GM12872 (cell line): ENCODE data around the gene SLC34A3.

Experiments used
- TF ChIP-seq, protein P1 (sequence below): IDR thresholded peaks from 3 replicates; pipeline ENCODE4 v1.5.1; 2011; ENCODE audit warnings: low read depth, mild to moderate bottlenecking, low read length, moderate library complexity; ENCODE audit not compliant: insufficient read depth

The SLC34A3 gene

DNA sequence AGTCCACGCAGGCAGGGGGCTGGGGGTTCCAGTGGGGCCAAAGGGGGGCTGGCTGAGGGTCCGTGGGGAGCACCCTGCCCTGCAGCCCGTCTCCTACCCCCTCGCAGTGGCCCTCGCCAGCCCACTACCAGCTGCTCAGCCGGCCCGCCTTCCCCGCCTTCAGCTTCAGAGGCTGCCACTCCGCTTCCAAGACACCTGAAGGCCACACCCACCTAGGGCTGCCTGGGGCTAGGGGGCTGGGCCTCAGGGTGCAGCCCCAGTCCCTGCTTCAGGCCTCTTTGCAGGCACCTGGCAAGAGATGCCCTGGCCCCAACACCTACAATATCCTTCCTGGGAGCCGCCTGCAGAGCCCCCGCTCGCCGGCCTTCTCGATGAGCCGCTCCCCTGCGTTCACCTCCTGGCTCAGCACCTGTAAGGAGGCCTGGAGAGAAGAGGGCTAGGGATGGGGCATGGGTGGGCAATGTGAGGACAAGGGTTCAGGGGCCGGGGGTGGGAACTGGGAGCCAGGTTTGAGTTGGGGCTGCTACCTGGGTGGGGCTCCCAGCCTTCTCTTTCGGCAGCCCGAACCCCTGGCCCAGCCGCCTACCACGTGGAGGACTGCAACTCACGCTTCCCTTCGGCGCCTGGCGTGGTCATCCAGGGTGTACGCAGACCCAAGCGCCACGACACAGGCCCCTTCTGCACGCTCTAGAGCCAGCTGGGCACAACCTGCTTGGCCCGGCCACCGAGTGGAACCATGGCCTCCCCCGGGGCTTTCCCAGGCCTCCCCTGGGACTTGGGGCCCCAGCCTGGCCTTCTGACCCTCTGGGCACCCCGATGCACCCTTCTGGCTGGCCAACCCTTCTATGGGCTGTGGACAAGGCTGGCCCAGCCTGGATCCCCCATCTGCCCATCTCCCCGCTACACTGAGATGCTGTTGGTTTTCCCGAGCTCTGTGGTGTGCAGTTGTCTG, 22.1 kb downstream of the SLC34A3 start:
- TF ChIP-seq, protein P1, sequence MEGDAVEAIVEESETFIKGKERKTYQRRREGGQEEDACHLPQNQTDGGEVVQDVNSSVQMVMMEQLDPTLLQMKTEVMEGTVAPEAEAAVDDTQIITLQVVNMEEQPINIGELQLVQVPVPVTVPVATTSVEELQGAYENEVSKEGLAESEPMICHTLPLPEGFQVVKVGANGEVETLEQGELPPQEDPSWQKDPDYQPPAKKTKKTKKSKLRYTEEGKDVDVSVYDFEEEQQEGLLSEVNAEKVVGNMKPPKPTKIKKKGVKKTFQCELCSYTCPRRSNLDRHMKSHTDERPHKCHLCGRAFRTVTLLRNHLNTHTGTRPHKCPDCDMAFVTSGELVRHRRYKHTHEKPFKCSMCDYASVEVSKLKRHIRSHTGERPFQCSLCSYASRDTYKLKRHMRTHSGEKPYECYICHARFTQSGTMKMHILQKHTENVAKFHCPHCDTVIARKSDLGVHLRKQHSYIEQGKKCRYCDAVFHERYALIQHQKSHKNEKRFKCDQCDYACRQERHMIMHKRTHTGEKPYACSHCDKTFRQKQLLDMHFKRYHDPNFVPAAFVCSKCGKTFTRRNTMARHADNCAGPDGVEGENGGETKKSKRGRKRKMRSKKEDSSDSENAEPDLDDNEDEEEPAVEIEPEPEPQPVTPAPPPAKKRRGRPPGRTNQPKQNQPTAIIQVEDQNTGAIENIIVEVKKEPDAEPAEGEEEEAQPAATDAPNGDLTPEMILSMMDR: no peak

DNA sequence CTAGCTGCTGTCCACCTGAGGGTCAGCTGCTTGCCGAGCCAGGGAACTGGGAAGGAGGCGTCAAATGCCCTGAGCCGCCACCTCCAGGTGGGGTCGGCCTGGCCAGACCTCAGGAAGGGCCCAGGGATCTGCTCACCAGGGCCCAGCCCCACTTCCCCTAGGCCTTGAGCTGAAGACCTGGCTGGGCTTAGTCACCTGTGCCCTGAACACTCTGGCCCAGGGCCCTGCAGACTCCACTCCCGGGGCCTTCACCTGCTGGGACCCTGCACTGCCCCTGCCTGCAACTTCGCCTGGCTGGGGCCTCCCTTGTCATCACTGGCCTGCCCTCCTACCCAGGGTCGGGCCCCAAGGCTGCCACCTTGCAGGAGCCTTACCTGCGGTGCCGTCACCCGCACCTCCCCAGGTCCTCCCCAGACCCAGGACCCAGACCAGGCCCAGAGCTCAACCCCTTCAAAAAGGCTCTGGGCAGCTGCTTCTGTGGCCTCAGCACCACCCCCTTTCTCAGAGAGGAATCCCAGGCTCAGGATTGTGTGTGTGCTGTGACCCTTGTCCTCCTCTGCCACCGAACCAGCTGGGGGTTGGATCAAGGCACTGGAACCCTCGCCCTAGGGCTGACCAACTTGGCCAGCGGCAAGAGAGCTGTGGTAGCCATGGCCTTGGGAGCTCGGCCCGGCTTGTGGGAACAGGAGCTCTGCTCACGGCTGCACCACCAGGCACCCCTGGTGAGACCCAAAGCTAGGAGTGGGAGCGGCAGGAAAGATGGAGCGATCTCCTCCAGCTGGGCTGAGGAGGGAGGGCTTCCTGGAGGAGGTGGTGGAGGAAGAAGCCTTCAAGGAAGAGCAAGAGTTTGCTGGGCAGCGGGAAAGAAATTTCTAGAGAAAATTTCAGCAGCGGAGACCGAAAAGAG, 23.3 kb downstream of the SLC34A3 start:
- TF ChIP-seq, protein P1: no peak

DNA sequence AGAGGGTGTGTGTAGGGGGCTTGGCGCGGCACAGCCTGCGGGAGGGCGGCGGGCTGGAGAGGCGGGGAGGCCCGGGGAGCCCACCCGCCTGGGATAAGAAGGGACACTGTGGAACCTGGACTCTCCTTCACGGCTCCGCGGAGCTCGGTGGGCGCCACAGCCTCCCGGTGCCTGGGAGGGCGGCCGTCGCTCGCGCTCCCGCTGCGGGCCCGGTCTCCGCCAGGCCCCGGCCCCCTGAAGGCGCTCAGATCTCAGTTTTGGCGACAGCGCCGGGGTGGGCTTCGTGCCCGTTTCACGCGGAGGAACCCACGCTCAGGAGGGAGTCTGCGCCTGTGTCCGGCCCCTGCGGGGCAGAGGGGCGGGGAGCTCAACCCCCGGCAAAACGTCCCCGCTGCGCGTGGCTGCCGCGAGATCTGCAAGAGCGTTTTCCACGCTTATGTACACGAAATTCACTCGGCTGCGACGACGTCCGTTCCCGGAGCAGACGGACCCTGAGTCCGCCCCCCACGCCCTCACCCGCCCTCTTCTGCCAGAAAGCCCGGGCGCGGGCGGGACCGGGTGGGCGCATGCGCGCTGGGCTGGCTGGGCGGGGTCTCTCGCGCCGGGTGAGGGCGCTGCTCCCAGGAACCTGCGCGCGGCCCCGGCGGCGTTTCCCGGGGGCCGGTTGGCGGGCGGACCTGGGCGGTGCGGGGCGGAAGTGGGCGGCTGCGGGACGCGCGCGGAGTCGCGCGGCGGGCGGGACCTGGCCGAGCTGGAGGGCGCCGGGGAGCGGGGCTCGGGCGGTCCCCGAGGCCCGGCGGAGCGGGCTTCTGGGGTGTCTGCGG, 24.1 kb downstream of the SLC34A3 start, which contains the start of gene NELFB:
NELFB (plus strand) TSS at position 704 of the 824 bp plus-strand sequence.
- TF ChIP-seq, protein P1: no peak

DNA sequence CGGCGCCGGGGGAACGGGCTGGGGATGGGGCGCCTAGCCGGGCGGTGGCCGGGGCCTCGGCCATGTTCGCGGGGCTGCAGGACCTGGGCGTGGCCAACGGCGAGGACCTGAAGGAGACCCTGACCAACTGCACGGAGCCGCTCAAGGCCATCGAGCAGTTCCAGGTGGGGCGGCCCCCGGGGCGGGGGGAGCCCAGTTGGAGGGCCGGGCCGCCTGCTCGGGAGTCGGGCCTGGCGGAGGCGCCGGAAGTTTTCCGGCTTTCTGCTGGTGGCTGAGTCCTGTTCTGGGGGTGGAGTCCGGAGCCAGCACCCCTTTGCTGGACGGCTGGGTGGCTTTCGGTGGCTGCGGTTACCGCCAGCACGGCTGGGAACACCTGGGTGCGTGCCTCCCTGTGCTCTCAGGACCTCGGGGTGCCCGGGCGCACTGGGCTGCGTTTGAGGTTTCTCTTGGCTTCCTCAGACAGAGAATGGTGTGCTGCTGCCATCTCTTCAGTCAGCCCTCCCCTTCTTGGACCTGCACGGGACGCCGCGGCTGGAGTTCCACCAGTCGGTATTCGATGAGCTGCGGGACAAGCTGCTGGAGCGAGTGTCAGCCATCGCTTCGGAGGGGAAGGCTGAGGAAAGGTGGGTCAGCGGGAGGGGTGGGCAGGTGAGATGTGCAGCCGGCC, 24.9 kb downstream of the SLC34A3 start:
- TF ChIP-seq, protein P1: no peak

DNA sequence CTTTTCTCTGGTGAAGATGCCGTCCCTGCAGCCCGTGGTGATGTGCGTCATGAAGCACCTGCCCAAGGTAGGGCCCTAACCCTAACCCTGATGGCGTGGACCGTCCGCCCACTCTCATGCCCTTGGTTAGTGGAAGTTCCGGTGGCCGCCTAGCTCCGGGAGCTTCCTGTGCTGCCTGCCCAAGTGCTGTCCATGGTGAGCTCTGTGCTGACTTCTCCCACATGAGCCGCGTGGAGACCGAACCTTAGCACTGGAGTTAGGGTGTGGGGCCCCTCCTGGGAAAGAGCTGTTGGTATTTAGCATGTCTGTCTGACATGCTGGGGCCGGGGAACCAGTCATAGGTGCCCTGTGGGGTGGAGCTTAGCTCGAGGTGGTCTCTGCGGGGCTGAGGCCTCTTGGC, 25.7 kb downstream of the SLC34A3 start:
- TF ChIP-seq, protein P1: no peak

DNA sequence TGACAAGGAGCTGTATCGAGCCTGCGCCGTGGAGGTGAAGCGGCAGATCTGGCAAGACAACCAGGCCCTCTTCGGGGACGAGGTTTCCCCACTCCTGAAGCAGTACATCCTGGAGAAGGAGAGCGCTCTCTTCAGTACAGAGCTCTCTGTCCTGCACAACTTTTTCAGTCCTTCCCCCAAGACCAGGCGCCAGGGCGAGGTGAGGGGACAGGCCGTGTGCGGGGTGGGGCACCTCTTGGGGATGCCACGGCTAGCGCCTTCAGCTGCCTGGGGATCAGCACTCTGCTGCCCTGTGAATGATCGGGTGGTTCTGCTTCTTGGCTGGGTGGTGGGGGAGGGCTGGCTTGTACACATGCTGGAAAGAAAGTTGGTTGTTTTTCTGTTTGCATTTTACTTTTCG, 26.2 kb downstream of the SLC34A3 start:
- TF ChIP-seq, protein P1: no peak
